HS-5 (cell line): ENCODE data around the gene PSEN1.

Source experiments
- DNase-seq: peaks from one replicate; pipeline ENCODE4 v3.0.0-alpha.2; 2012; ENCODE audit warnings: low read depth

PSEN1 gene

GRCh38 chr14:73136387-73137225, at the start of gene PSEN1:
Gene PSEN1, plus strand, starts transcription at chr14:73136507. Its CDS starts 11,513 bp downstream, at chr14:73148020.
- DNase-seq: peak; percentile 63

- no peak for DNase-seq
Measured at GRCh38 chr14:73091044-73091443, 45.3 kb upstream of the PSEN1 start.

GRCh38 chr14:73097421-73097820, 38.9 kb upstream of the PSEN1 start:
- DNase-seq: no peak

- no peak for DNase-seq
Measured at GRCh38 chr14:73100334-73100733, 36.0 kb upstream of the PSEN1 start.

- no peak for DNase-seq
Measured at GRCh38 chr14:73102806-73103497, 33.4 kb upstream of the PSEN1 start.

- DNase-seq: no peak
Measured at GRCh38 chr14:73105050-73105449, 31.3 kb upstream of the PSEN1 start.

GRCh38 chr14:73105727-73106126, 30.6 kb upstream of the PSEN1 start:
- no peak for DNase-seq

- DNase-seq: no peak
Measured at GRCh38 chr14:73116079-73116665, 20.1 kb upstream of the PSEN1 start.

GRCh38 chr14:73124180-73124894, 12.0 kb upstream of the PSEN1 start:
- no peak for DNase-seq

GRCh38 chr14:73125169-73125588, 11.1 kb upstream of the PSEN1 start:
- no peak for DNase-seq

GRCh38 chr14:73125746-73126145, 10.6 kb upstream of the PSEN1 start:
- DNase-seq: no peak

GRCh38 chr14:73133795-73134194, 2.5 kb upstream of the PSEN1 start:
- DNase-seq: no peak

GRCh38 chr14:73136085-73136386, 271 bp upstream of the PSEN1 start:
- no peak for DNase-seq

GRCh38 chr14:73140811-73141323, 4.6 kb downstream of the PSEN1 start:
- DNase-seq: no peak

- no peak for DNase-seq
Measured at GRCh38 chr14:73142216-73142615, 5.9 kb downstream of the PSEN1 start.

GRCh38 chr14:73143003-73143402, 6.7 kb downstream of the PSEN1 start:
- no peak for DNase-seq

GRCh38 chr14:73143617-73144016, 7.3 kb downstream of the PSEN1 start:
- DNase-seq: no peak

- no peak for DNase-seq
Measured at GRCh38 chr14:73145371-73145770, 9.1 kb downstream of the PSEN1 start.

GRCh38 chr14:73146111-73146510, 9.8 kb downstream of the PSEN1 start:
- no peak for DNase-seq

GRCh38 chr14:73149753-73150152, 13.4 kb downstream of the PSEN1 start:
- DNase-seq: no peak

GRCh38 chr14:73153272-73153671, 17.0 kb downstream of the PSEN1 start:
- no peak for DNase-seq

- no peak for DNase-seq
Measured at GRCh38 chr14:73162251-73162650, 25.9 kb downstream of the PSEN1 start.
